Measurements from ENCODE around the gene CDH9.
"Not testable (repeated sequence)": the region's sequence is repeated elsewhere in the genome, so short reads cannot be mapped to it uniquely, and the experiment has no call there.

The CDH9 gene

GRCh38 chr5:26948921-26949320 is 89.5 kb downstream of the CDH9 start:
- DNase-seq: no peak

GRCh38 chr5:26945901-26946300 is 92.5 kb downstream of the CDH9 start:
- DNase-seq: no peak

GRCh38 chr5:26942481-26942880 is 95.9 kb downstream of the CDH9 start:
- DNase-seq: no peak

GRCh38 chr5:26940994-26941393 is 97.4 kb downstream of the CDH9 start:
- no peak for DNase-seq

GRCh38 chr5:26932238-26932637 is 106.1 kb downstream of the CDH9 start:
- no peak for DNase-seq

GRCh38 chr5:26921439-26921838 is 116.9 kb downstream of the CDH9 start:
- DNase-seq: no peak

- no peak for DNase-seq
Measured at GRCh38 chr5:26903469-26903868, 134.9 kb downstream of the CDH9 start.

- no peak for DNase-seq
Measured at GRCh38 chr5:26894719-26895263, 143.6 kb downstream of the CDH9 start.

GRCh38 chr5:26893078-26893477 is 145.3 kb downstream of the CDH9 start:
- DNase-seq: no peak

- no peak for DNase-seq
Measured at GRCh38 chr5:26889815-26890214, 148.6 kb downstream of the CDH9 start.

GRCh38 chr5:26884481-26884880 is 153.9 kb downstream of the CDH9 start:
- DNase-seq: no peak

- no peak for DNase-seq
Measured at GRCh38 chr5:26883375-26883774, 155.0 kb downstream of the CDH9 start.

GRCh38 chr5:26881901-26882300 is 156.5 kb downstream of the CDH9 start:
- DNase-seq: no peak

GRCh38 chr5:26877154-26877553 is 161.2 kb downstream of the CDH9 start:
- no peak for DNase-seq

- DNase-seq: no peak
Measured at GRCh38 chr5:26872337-26872736, 166.0 kb downstream of the CDH9 start.

GRCh38 chr5:26869781-26870180 is 168.6 kb downstream of the CDH9 start:
- no peak for DNase-seq

GRCh38 chr5:26868504-26868903 is 169.9 kb downstream of the CDH9 start:
- DNase-seq: no peak

- no peak for DNase-seq
Measured at GRCh38 chr5:26864061-26864460, 174.3 kb downstream of the CDH9 start.

- no peak for DNase-seq
Measured at GRCh38 chr5:26856238-26856637, 182.1 kb downstream of the CDH9 start.

- not testable (repeated sequence) for DNase-seq
Measured at GRCh38 chr5:26852450-26852849, 185.9 kb downstream of the CDH9 start.

- DNase-seq: no peak
Measured at GRCh38 chr5:26847041-26847736, 191.2 kb downstream of the CDH9 start.

GRCh38 chr5:26843677-26844076 is 194.7 kb downstream of the CDH9 start:
- no peak for DNase-seq

- no peak for DNase-seq
Measured at GRCh38 chr5:26833596-26833995, 204.8 kb downstream of the CDH9 start.
